Neural cell (in vitro differentiated cells): Measurements from ENCODE around the gene CPNE4. TPM values are rescaled to one million over a fixed set of nuclear protein-coding genes. Genes with fewer than 3 reads are reported as not detected.

ENCODE experiments used
- H2AFZ ChIP-seq: fragments of 200-600, 300-800 bp; sonication (generic), shearing (Covaris generic); 2 replicates; pipeline ENCODE4 v1.6.0; 2014; ENCODE audit warnings: low read depth, mild to moderate bottlenecking, antibody characterized with exemption, low read length, moderate library complexity
- H3F3A ChIP-seq: fragments of 200-600 bp; shearing (Covaris generic); 2 replicates; pipeline ENCODE4 v1.6.1; 2016; ENCODE audit warnings: mild to moderate bottlenecking, moderate library complexity, mixed read lengths, antibody characterized with exemption, low read length; ENCODE audit not compliant: insufficient read depth, poor library complexity, severe bottlenecking
- H3K27ac ChIP-seq: fragments of 200-600, 300-800 bp; sonication (generic), shearing (Covaris generic); 2 replicates; pipeline ENCODE4 v1.5.1; 2014; ENCODE audit warnings: mild to moderate bottlenecking, low read length, moderate library complexity
- H3K27me3 ChIP-seq: fragments of 300-800, 200-600 bp; sonication (generic), shearing (Covaris generic); 2 replicates; pipeline ENCODE4 v1.6.0; 2014; ENCODE audit warnings: mild to moderate bottlenecking, low read depth, low read length, moderate library complexity; ENCODE audit not compliant: insufficient read depth
- H3K36me3 ChIP-seq: fragments of 300-800, 200-600 bp; sonication (generic), shearing (Covaris generic); 2 replicates; pipeline ENCODE4 v1.5.1; 2014; ENCODE audit warnings: mild to moderate bottlenecking, antibody characterized with exemption, low read length, moderate library complexity; ENCODE audit not compliant: insufficient read depth
- H3K4me2 ChIP-seq: fragments of 300-800, 200-600 bp; sonication (generic), shearing (Covaris generic); 2 replicates; pipeline ENCODE4 v1.6.0; 2014; ENCODE audit warnings: mild to moderate bottlenecking, low read length
- H3K4me3 ChIP-seq: fragments of 300-800, 200-600 bp; sonication (generic), shearing (Covaris generic); 2 replicates; pipeline ENCODE4 v1.5.1; 2014; ENCODE audit warnings: mild to moderate bottlenecking, low read length, moderate library complexity
- H3K79me2 ChIP-seq: fragments of 200-600 bp; shearing (Covaris generic); replicated peaks from 2 replicates; pipeline ENCODE4 v1.6.0; 2014; ENCODE audit warnings: mild to moderate bottlenecking, low read length, moderate library complexity; ENCODE audit not compliant: insufficient read depth
- H3K9ac ChIP-seq: fragments of 300-800, 200-600 bp; sonication (generic), shearing (Covaris generic); 2 replicates; pipeline ENCODE4 v1.6.1; 2016; ENCODE audit warnings: mild to moderate bottlenecking, low read length, mixed read lengths
- H3K9me2 ChIP-seq: fragments of 200-600 bp; shearing (Covaris generic); 2 replicates; pipeline ENCODE4 v1.6.1; 2016; ENCODE audit warnings: mild to moderate bottlenecking, low read length, mixed read lengths; ENCODE audit not compliant: insufficient read depth
- H3K9me3 ChIP-seq: fragments of 200-600, 300-800 bp; sonication (generic), shearing (Covaris generic); 2 replicates; pipeline ENCODE4 v1.6.1; 2016; ENCODE audit warnings: mild to moderate bottlenecking, mixed run types, low read length, moderate library complexity, mixed read lengths
- H4K20me1 ChIP-seq: fragments of 200-600 bp; shearing (Covaris generic); 2 replicates; pipeline ENCODE4 v1.6.1; 2016; ENCODE audit warnings: mild to moderate bottlenecking, mixed run types; ENCODE audit not compliant: insufficient read depth
- CTCF ChIP-seq: fragments of 450-650 bp; IDR thresholded peaks from 2 replicates; pipeline ENCODE4 v1.5.1; 2014; ENCODE audit warnings: antibody characterized with exemption, mild to moderate bottlenecking, moderate library complexity; ENCODE audit not compliant: poor library complexity, severe bottlenecking
- EP300 ChIP-seq: fragments of 450-650 bp; conservative IDR thresholded peaks from 2 replicates; pipeline ENCODE4 v1.6.1; 2014; ENCODE audit warnings: antibody characterized with exemption, mild to moderate bottlenecking, moderate library complexity; ENCODE audit not compliant: poor library complexity, severe bottlenecking
- EZH2 ChIP-seq: fragments of 200-600, 300-800 bp; shearing (Covaris generic), sonication (generic); IDR thresholded peaks from 2 replicates; pipeline ENCODE4 v1.6.1; 2014; ENCODE audit warnings: antibody characterized with exemption, low read length, borderline replicate concordance, mild to moderate bottlenecking; ENCODE audit not compliant: insufficient read depth, poor library complexity, severe bottlenecking
- MXI1 ChIP-seq: fragments of 450-650 bp; conservative IDR thresholded peaks from 2 replicates; pipeline ENCODE4 v1.6.1; 2014; ENCODE audit warnings: antibody characterized with exemption, mild to moderate bottlenecking; ENCODE audit not compliant: poor library complexity, severe bottlenecking
- POLR2AphosphoS5 ChIP-seq: IDR thresholded peaks from 2 replicates; pipeline ENCODE4 v1.6.1; 2012
- RAD21 ChIP-seq: fragments of 450-650 bp; conservative IDR thresholded peaks from 2 replicates; pipeline ENCODE4 v1.6.1; 2014; ENCODE audit warnings: antibody characterized with exemption, mild to moderate bottlenecking, moderate library complexity
- REST ChIP-seq: IDR thresholded peaks from 2 replicates; pipeline ENCODE4 v1.6.1; 2012; ENCODE audit warnings: borderline replicate concordance
- SMC3 ChIP-seq: fragments of 450-650 bp; conservative IDR thresholded peaks from 2 replicates; pipeline ENCODE4 v1.6.1; 2014; ENCODE audit warnings: antibody characterized with exemption, mild to moderate bottlenecking, moderate library complexity; ENCODE audit not compliant: poor library complexity
- TAF1 ChIP-seq: IDR thresholded peaks from 2 replicates; pipeline ENCODE4 v1.6.1; 2012; ENCODE audit warnings: low read depth
- polyA plus RNA-seq: library from polyadenylated mRNA; depleted of rRNA; stranded (reverse); fragments of >200 nt; gene quantifications from 2 replicates; pipeline ENCODE4 v1.2.3, GENCODE V29; 2014

CPNE4 gene
- polyA plus RNA-seq, 1 donor from 2014 or later, result 0.59 TPM

GRCh38 chr3:131544557-131544956 is 490.3 kb downstream of the CPNE4 start:
- Histone ChIP-seq H3K9me3 (no peaks in the 10 kb centered on the region), H3K9me2 (no peaks in the 10 kb centered on the region), H3K27me3 (no peaks in the 10 kb centered on the region), H3K9ac (no peak overlapping the region), H4K20me1 (no peaks in the 10 kb centered on the region), H3K4me3 (no peak overlapping the region), H3K4me2 (no peak overlapping the region), H3K36me3 (no peaks in the 10 kb centered on the region), H2AFZ (no peak overlapping the region), H3K27ac (no peak overlapping the region), H3K79me2 (no peaks in the 10 kb centered on the region), H3F3A (no peaks in the 10 kb centered on the region)
- TF ChIP-seq REST (no peak), CTCF (no peak), TAF1 (no peak), EP300 (no peak), SMC3 (no peak), MXI1 (no peak), POLR2AphosphoS5 (no peak), EZH2 (no peak), RAD21 (no peak)

GRCh38 chr3:131543714-131544113 is 491.1 kb downstream of the CPNE4 start:
- Histone ChIP-seq H3K36me3 (no peaks in the 10 kb centered on the region), H3K4me2 (no peak overlapping the region)

More at GRCh38 chr3:131543714-131544113, 491.1 kb downstream of the CPNE4 start:
- TF ChIP-seq MXI1, result no peak
- TF ChIP-seq REST, result no peak
- no peak for TF ChIP-seq EZH2
- TF ChIP-seq RAD21, result no peak
- no peak for TF ChIP-seq CTCF
- no peak for TF ChIP-seq EP300
- TF ChIP-seq POLR2AphosphoS5, result no peak
- TF ChIP-seq SMC3, result no peak
- no peak for TF ChIP-seq TAF1
- no peaks in the 10 kb centered on the region for H3F3A ChIP-seq
- H3K9ac ChIP-seq, result no peak overlapping the region
- no peak overlapping the region for H3K27ac ChIP-seq
- no peaks in the 10 kb centered on the region for H3K9me3 ChIP-seq
- H3K79me2 ChIP-seq, result no peaks in the 10 kb centered on the region
- H4K20me1 ChIP-seq, result no peaks in the 10 kb centered on the region
- no peak overlapping the region for H3K4me3 ChIP-seq
- no peaks in the 10 kb centered on the region for H3K9me2 ChIP-seq
- no peak overlapping the region for H2AFZ ChIP-seq
- H3K27me3 ChIP-seq, result no peaks in the 10 kb centered on the region
